ENCODE data around the gene ABHD16A.

Gene ABHD16A

DNA sequence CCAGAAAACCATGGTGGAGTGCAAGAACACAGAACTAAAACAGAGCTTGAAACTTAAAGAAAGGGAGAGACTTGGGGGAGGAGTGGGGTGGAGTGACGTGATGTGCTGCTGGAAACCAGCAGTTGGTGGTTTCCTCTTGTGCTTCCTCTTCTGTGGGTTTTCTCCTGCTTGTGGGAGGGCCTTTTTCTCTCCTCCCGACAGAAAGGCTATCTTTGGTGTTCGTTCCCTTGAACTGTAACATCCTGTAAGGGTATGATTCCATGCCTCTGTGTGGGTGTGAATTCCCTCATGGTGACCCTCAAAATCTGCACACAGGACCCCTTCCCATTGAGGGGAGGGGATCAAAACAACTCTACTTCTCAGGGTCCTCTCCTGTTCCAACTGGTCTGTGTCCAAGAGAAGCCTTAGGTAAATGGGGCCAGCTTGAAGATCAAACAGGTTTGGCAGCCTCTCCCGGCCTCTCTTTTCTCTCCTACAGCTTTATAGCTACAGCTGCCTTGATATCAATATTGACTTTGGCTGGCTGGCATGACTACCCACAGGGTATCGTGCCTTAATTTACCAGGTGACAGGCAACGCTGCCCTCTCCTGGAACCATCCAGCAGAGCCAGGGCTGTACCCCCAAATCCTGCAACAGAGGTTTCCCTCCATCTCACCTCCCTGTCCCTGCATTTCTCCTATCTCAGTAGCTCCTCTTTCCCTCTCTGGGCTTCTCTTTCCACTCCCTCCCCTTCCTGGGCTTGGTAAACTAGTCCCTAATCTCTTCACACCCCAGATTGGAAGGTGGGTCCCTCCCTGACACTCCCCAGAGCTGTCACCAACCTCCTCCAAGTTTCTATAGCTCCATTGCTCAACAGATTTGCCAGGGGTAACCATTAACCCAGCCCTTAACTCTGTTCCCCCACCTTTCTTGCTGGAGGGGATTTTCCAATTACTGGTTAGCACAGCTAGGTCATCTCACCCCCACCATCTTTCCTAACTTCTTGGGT, 35.2 kb upstream of the ABHD16A start:
- Histone ChIP-seq H3K4me2 (ENCODE audit: low read length) (peak overlapping the region; percentile 78), H3K4me3 (ENCODE audit: low read length) (peak overlapping the region; percentile 51), H3K27me3 (ENCODE audit: control insufficient read depth, insufficient read depth, low read length) (no peaks in the 10 kb centered on the region), H3K9me3 (replicated peaks; ENCODE audit: low read length) (no peaks in the 10 kb centered on the region), H3K9ac (ENCODE audit: low read depth, low read length) (peak overlapping the region; percentile 75), H3K36me3 (ENCODE audit: insufficient read depth, low read length) (peaks cover 21% of the 10 kb centered on the region), H3K4me1 (ENCODE audit: control insufficient read depth, insufficient read depth, low read length) (peaks cover 40% of the 10 kb centered on the region)

DNA sequence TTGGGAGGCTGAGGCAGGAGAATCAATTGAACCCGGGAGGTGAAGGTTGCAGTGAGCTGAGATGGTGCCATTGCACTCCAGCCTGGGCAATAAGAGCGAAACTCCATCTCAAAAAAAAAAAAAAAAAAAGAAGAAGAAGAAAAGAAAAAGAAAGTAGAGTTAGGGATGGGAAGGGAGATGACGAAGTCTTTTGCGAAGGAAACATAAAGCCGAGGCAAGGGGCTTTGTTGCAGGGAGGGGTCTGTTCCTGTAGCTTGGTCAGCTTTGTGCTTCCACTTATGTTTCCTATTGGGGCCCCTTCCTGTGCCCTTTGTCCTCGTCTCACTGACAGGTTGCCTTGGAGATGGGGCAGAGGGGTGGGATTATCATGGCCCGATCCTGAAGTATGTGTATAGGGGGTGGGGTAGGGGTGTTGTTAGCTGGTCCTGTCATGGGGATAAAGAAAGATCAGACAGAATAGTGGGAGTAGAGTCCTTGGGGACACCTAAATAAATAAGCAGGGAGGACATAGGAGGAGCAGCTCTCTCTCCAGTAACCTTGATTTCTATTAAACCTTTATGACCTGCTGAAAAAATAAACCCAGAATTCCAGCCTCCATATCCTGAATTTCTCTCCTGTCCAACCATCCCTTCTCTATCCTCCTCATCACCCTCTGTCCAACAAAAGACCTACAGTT, 34.3 kb upstream of the ABHD16A start:
- Histone ChIP-seq H3K9me3 (replicated peaks; ENCODE audit: low read length) (no peaks in the 10 kb centered on the region), H3K4me2 (ENCODE audit: low read length) (peak overlapping the region; percentile 78), H3K27me3 (ENCODE audit: control insufficient read depth, insufficient read depth, low read length) (no peaks in the 10 kb centered on the region), H3K9ac (ENCODE audit: low read depth, low read length) (peak overlapping the region; percentile 75), H3K36me3 (ENCODE audit: insufficient read depth, low read length) (peaks cover 24% of the 10 kb centered on the region), H3K4me1 (ENCODE audit: control insufficient read depth, insufficient read depth, low read length) (peaks cover 42% of the 10 kb centered on the region), H3K4me3 (ENCODE audit: low read length) (peak overlapping the region; percentile 51)

DNA sequence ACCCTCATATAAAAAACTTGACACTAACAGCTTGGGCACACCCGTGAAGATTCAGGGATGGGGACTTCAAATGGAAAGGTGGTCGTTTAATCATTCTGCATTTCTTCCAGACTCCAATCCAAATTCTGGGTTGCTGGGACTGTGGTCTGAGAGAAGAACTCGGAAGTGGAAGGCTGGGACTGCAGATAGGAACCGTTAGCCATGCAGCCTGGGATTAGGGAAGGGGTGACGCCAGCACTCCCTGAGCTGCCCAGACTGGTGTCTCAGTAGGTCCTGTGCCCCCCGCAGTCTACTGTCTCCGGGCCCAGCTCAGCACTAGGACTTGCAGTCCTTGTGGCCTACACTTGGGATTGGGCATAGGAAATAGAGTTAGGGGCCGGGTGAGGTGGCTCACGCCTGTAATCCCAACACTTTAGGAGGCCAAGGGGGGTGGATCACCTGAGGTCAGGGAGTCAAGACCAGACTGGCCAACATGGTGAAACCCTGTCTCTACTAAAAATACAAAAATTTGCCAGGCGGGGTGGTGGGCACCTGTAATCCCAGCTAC, 33.7 kb upstream of the ABHD16A start:
- Histone ChIP-seq H3K9ac (ENCODE audit: low read depth, low read length) (peak overlapping the region; percentile 96), H3K9me3 (replicated peaks; ENCODE audit: low read length) (no peaks in the 10 kb centered on the region), H3K4me1 (ENCODE audit: control insufficient read depth, insufficient read depth, low read length) (peaks cover 42% of the 10 kb centered on the region), H3K4me2 (ENCODE audit: low read length) (peak overlapping the region; percentile 92), H3K4me3 (ENCODE audit: low read length) (peak overlapping the region; percentile 86), H3K36me3 (ENCODE audit: insufficient read depth, low read length) (peaks cover 27% of the 10 kb centered on the region), H3K27me3 (ENCODE audit: control insufficient read depth, insufficient read depth, low read length) (no peaks in the 10 kb centered on the region)

DNA sequence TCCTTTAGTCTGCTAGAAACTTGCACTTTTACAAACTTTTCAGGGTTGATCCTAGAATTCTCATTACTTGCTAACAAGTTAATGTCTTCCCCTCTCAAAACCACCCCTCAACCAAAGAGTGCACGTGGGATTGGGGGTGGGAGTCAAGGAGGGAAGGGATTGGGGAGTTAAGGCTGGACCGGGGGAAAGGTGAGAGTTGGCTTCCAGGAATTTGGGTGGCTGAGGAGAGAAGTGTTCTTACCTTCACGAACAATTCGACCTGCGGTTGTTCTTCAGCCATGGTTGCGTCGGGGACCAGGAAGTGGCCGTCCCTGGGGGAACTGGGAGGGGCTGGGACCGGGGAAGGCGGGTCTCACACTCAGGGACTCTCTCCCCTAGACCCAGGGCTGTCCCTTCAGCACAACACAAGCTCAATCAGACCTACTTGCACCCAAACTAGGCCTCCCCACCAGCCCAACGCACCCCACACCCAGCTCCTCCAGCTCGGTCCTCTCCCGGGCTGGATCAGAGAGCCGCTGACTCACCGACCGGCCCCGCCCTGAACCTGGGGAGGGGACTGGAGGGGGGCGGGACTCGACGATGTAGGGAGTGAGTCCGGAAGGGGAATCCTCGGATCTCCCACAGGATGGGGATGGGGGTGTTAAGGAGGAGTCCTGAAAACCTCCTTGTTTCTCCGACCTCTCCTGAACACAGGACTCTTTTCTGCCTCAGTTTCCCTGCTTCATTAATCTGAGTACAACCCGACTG, 33.1 kb upstream of the ABHD16A start, which contains the start of gene CLIC1:
CLIC1 (minus strand) TSS at position 510 of the 747 bp plus-strand sequence; CDS start at position 280, 230 bp downstream.
- H3K4me3 ChIP-seq (ENCODE audit: low read length) = peak within 1 kb of the TSS; percentile 86
- H3K9me3 ChIP-seq (replicated peaks; ENCODE audit: low read length) = no peaks in the 10 kb centered on the region
- H3K36me3 ChIP-seq (ENCODE audit: insufficient read depth, low read length) = peaks cover 30% of the 10 kb centered on the region
- H3K4me2 ChIP-seq (ENCODE audit: low read length) = peak within 1 kb of the TSS; percentile 92
- peaks cover 42% of the 10 kb centered on the region for H3K4me1 ChIP-seq (ENCODE audit: control insufficient read depth, insufficient read depth, low read length)
- no peaks in the 10 kb centered on the region for H3K27me3 ChIP-seq (ENCODE audit: control insufficient read depth, insufficient read depth, low read length)
- H3K9ac ChIP-seq (ENCODE audit: low read depth, low read length) = peak within 1 kb of the TSS; percentile 96

DNA sequence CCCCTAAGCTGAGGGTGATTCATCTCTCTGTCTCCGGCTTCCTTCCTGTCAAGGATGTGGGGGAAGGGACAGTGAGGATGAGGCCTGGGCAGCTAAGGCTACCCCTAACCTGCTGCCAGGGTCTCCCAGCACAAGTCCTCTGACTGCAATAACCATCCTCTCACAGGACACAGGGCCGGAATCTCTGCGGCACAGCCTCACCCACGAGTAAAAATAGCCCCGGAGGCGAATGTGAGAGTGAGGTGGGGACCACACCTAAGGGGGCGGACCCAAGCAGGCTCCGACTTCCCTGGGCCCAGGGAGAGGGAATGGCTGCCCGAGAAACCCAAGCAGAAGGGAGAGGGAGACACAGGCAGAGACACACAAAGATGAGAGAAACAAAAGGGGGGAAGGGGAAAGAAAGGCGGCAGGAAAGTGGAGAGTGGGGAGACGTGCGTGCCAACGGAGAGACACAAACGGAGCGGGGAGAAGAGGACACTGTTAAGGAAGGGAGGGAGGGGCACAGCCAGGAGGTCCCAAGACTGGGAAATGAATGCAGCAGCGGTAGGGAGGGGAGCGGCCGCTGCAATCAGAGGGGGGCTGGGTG, 31.8 kb upstream of the ABHD16A start:
- Histone ChIP-seq H3K9ac (ENCODE audit: low read depth, low read length) (peak overlapping the region; percentile 96), H3K36me3 (ENCODE audit: insufficient read depth, low read length) (peaks cover 38% of the 10 kb centered on the region), H3K4me2 (ENCODE audit: low read length) (peak overlapping the region; percentile 92), H3K4me1 (ENCODE audit: control insufficient read depth, insufficient read depth, low read length) (peaks cover 49% of the 10 kb centered on the region), H3K4me3 (ENCODE audit: low read length) (peak overlapping the region; percentile 86), H3K9me3 (replicated peaks; ENCODE audit: low read length) (no peaks in the 10 kb centered on the region), H3K27me3 (ENCODE audit: control insufficient read depth, insufficient read depth, low read length) (no peaks in the 10 kb centered on the region)

DNA sequence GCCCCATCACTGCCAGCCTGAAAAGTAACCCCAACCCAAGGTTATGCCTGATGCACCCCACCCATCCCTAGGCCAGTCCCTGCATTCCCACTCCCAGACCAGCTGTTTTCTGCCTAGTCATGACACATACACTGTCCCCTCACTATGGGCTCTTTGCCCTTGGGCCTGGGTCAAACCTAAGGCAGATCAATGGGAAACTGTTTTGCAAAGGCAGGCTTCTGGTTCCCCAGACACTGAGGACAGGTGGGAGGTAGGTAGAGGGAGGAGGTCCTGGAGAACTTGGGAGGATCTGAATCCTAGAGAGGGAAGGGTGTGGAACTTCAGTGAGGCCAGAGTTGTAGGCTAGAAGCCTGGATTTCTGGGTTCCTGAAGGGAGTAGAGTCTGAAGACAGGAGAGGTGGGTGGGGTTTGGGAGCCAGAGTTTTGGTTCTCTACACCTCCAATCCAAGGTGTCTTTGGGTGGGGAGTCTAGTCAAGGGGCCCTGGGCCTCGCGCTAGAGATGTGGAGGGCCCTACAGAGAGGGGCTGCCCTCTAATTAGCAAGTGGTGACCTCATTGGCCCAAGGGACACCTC, 31.2 kb upstream of the ABHD16A start:
- peaks cover 48% of the 10 kb centered on the region for H3K4me1 ChIP-seq (ENCODE audit: control insufficient read depth, insufficient read depth, low read length)

DNA sequence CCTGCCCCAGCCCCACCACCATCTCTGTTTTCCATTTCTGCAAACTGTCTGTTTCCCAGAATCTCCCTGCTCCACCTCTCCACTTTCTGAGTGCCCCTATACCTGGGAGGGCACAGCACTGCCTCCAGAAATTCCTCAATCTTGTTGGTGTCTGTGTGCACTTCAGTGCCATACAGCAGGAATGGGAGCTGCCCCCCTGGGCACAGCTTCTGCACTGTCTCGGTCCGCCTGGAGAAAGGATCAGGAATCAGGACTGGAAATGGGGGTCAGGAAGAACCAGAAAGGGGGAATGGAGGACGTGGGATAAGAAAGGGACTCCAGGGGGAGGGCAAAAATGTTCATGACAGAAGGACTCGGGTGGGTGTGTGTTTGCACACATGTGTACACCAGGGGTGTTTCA, 30.6 kb upstream of the ABHD16A start:
- H3K4me2 ChIP-seq (ENCODE audit: low read length) = peak overlapping the region; percentile 92
- H3K36me3 ChIP-seq (ENCODE audit: insufficient read depth, low read length) = peaks cover 38% of the 10 kb centered on the region
- H3K4me3 ChIP-seq (ENCODE audit: low read length) = peak overlapping the region; percentile 86
- H3K4me1 ChIP-seq (ENCODE audit: control insufficient read depth, insufficient read depth, low read length) = peaks cover 46% of the 10 kb centered on the region
- H3K27me3 ChIP-seq (ENCODE audit: control insufficient read depth, insufficient read depth, low read length) = no peaks in the 10 kb centered on the region
- H3K9ac ChIP-seq (ENCODE audit: low read depth, low read length) = peak overlapping the region; percentile 96
- no peaks in the 10 kb centered on the region for H3K9me3 ChIP-seq (replicated peaks; ENCODE audit: low read length)

More for the DNA sequence above, 31.2 kb upstream of the ABHD16A start:
- H3K9ac ChIP-seq (ENCODE audit: low read depth, low read length) = peak overlapping the region; percentile 96
- H3K36me3 ChIP-seq (ENCODE audit: insufficient read depth, low read length) = peaks cover 38% of the 10 kb centered on the region
- peak overlapping the region; percentile 86 for H3K4me3 ChIP-seq (ENCODE audit: low read length)
- no peaks in the 10 kb centered on the region for H3K27me3 ChIP-seq (ENCODE audit: control insufficient read depth, insufficient read depth, low read length)
- no peaks in the 10 kb centered on the region for H3K9me3 ChIP-seq (replicated peaks; ENCODE audit: low read length)
- peak overlapping the region; percentile 92 for H3K4me2 ChIP-seq (ENCODE audit: low read length)

DNA sequence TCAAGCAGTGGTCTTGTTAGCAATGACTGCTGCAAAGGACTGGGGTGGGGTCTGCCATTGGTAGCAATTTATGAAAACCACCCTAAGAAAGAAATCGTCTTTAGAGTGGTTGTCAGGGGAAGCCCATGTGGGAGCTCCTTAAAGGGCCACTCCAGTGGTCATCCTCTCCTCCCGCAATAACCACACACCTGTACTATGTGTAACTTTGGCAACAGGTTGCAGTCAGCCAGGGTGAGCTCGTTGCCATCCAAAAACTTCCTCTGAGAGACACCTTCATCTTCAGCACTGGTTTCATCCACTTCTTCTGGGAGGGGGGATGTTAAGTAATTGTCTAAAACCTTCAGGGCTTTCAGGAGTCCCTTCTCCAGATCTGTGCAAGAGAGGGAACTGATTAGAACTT, 28.9 kb upstream of the ABHD16A start:
- H3K4me2 ChIP-seq (ENCODE audit: low read length) = no peak overlapping the region
- no peak overlapping the region for H3K9ac ChIP-seq (ENCODE audit: low read depth, low read length)
- peaks cover 49% of the 10 kb centered on the region for H3K36me3 ChIP-seq (ENCODE audit: insufficient read depth, low read length)
- peaks cover 35% of the 10 kb centered on the region for H3K4me1 ChIP-seq (ENCODE audit: control insufficient read depth, insufficient read depth, low read length)
- H3K9me3 ChIP-seq (replicated peaks; ENCODE audit: low read length) = no peaks in the 10 kb centered on the region
- H3K4me3 ChIP-seq (ENCODE audit: low read length) = no peak overlapping the region
- H3K27me3 ChIP-seq (ENCODE audit: control insufficient read depth, insufficient read depth, low read length) = no peaks in the 10 kb centered on the region

DNA sequence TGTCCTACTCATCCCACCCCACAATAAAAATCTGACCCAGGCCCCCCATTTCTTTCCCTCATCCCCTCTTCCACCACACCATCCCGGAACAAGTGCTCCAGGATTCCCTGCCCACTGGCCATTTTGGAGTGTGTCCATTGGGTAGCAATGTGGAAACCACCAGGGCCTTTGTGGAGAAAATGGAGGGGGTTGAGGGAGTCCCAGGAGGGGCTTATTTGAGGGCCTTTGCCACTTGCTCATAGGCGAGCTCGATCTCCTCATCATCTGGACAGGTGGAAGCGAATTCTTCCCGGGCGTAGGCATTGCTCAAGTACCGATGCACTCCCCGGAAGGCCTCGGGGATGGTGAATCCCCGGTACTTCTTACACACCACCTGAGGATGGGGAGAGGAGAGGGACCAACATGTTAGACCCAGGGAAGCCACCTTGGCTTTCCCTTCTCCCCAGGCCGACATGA, 27.5 kb upstream of the ABHD16A start:
- Histone ChIP-seq H3K4me1 (ENCODE audit: control insufficient read depth, insufficient read depth, low read length) (peaks cover 28% of the 10 kb centered on the region), H3K4me2 (ENCODE audit: low read length) (peak overlapping the region; percentile 90), H3K36me3 (ENCODE audit: insufficient read depth, low read length) (peaks cover 62% of the 10 kb centered on the region), H3K9ac (ENCODE audit: low read depth, low read length) (peak overlapping the region; percentile 89), H3K4me3 (ENCODE audit: low read length) (peak overlapping the region; percentile 79), H3K9me3 (replicated peaks; ENCODE audit: low read length) (no peaks in the 10 kb centered on the region), H3K27me3 (ENCODE audit: control insufficient read depth, insufficient read depth, low read length) (no peaks in the 10 kb centered on the region)

DNA sequence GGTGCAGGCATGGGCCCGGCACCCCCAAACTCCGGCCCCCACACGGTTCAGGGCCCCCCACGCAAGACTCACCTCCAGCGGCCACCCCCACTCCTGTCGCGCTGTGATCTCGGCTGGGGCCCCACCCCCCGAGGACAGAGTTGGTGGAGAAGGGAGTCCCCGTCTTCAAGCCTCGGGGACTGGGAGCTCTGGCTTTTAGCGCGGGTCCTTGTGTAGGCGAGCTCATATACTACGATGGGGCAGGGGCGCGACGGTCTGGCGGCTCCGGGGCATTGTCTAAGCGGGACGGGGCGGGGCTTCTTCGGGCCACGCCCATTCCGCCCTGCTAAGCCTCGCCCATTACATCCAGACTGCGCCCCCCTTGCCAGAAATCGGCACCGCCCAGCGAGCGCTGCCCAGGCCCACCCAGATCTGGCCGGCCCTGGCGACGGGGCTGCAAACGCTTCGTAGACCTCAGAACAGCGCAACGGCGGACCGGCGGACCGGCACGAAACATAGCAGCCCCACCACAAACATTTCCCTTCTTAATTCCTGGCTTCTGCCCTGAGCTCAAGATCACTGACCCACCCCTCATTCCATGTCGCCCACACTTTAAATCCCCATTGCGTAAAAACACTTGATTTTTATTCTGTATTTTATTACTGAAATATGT, 27.0 kb upstream of the ABHD16A start:
- H3K4me1 ChIP-seq (ENCODE audit: control insufficient read depth, insufficient read depth, low read length) = peaks cover 28% of the 10 kb centered on the region
- no peaks in the 10 kb centered on the region for H3K9me3 ChIP-seq (replicated peaks; ENCODE audit: low read length)
- peak overlapping the region; percentile 90 for H3K4me2 ChIP-seq (ENCODE audit: low read length)
- H3K4me3 ChIP-seq (ENCODE audit: low read length) = peak overlapping the region; percentile 79
- peak overlapping the region; percentile 89 for H3K9ac ChIP-seq (ENCODE audit: low read depth, low read length)
- H3K27me3 ChIP-seq (ENCODE audit: control insufficient read depth, insufficient read depth, low read length) = no peaks in the 10 kb centered on the region
- H3K36me3 ChIP-seq (ENCODE audit: insufficient read depth, low read length) = peaks cover 64% of the 10 kb centered on the region

Data from skeletal muscle satellite cell (primary cell).